ENCODE results near the gene RAB7A.

DNA sequence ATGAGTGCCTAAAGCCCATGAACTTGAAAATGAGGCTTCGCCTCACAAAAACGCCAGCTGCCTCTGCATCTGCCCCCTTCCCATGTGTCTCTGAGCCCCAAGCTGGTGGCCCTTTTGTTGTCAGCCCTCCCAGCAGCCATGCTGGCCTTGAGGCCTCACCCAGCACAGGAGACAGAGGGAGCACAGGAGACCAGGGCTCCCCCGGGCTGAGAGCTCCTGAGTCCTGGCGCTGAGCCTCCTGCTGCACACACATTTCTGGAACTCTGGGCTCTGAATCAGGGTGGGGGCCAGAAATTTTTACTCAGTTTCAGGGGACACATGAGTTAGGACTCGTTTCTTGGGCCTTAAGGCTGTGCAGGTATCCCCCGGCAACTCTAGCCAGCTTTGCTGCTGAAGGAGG lies 97.0 kb downstream of the RAB7A start:
- TF ChIP-seq, protein P1, sequence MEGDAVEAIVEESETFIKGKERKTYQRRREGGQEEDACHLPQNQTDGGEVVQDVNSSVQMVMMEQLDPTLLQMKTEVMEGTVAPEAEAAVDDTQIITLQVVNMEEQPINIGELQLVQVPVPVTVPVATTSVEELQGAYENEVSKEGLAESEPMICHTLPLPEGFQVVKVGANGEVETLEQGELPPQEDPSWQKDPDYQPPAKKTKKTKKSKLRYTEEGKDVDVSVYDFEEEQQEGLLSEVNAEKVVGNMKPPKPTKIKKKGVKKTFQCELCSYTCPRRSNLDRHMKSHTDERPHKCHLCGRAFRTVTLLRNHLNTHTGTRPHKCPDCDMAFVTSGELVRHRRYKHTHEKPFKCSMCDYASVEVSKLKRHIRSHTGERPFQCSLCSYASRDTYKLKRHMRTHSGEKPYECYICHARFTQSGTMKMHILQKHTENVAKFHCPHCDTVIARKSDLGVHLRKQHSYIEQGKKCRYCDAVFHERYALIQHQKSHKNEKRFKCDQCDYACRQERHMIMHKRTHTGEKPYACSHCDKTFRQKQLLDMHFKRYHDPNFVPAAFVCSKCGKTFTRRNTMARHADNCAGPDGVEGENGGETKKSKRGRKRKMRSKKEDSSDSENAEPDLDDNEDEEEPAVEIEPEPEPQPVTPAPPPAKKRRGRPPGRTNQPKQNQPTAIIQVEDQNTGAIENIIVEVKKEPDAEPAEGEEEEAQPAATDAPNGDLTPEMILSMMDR (IDR thresholded peaks at IDR 0.05): no peak
- no peak for TF ChIP-seq EZH2phosphoT487 (IDR thresholded peaks at IDR 0.05)
